HG03097 (cell line): ENCODE measurements around the gene SLC22A23.

Source experiments
- ATAC-seq: cut with Tn5 transposase; IDR thresholded peaks from one replicate; pipeline ENCODE4 v1.9.1; 2021; ENCODE audit not compliant: unreplicated experiment, low FRiP score

The SLC22A23 gene

GRCh38 chr6:3373597-3374203 is 83.2 kb downstream of the SLC22A23 start:
- no peak for ATAC-seq

- ATAC-seq = no peak
These were observed 83.8 kb downstream of the SLC22A23 start for GRCh38 chr6:3372912-3373554.

GRCh38 chr6:3372184-3372846 is 84.5 kb downstream of the SLC22A23 start:
- no peak for ATAC-seq

GRCh38 chr6:3371222-3371949 is 85.5 kb downstream of the SLC22A23 start:
- no peak for ATAC-seq

- no peak for ATAC-seq
These were observed 86.3 kb downstream of the SLC22A23 start for GRCh38 chr6:3370361-3371221.

GRCh38 chr6:3369985-3370360 is 86.9 kb downstream of the SLC22A23 start:
- no peak for ATAC-seq

- ATAC-seq = no peak
These were observed 88.2 kb downstream of the SLC22A23 start for GRCh38 chr6:3368685-3369084.

- no peak for ATAC-seq
These were observed 89.2 kb downstream of the SLC22A23 start for GRCh38 chr6:3367630-3368029.

- ATAC-seq = no peak
These were observed 90.0 kb downstream of the SLC22A23 start for GRCh38 chr6:3366596-3367413.

GRCh38 chr6:3364391-3364790 is 92.5 kb downstream of the SLC22A23 start:
- no peak for ATAC-seq

- no peak for ATAC-seq
These were observed 93.4 kb downstream of the SLC22A23 start for GRCh38 chr6:3363296-3364025.

- ATAC-seq = no peak
These were observed 95.4 kb downstream of the SLC22A23 start for GRCh38 chr6:3361312-3362037.

- no peak for ATAC-seq
These were observed 96.2 kb downstream of the SLC22A23 start for GRCh38 chr6:3360727-3361045.

GRCh38 chr6:3359973-3360726 is 96.7 kb downstream of the SLC22A23 start:
- no peak for ATAC-seq

- no peak for ATAC-seq
These were observed 97.6 kb downstream of the SLC22A23 start for GRCh38 chr6:3359101-3359752.

GRCh38 chr6:3358413-3359100 is 98.3 kb downstream of the SLC22A23 start:
- no peak for ATAC-seq

- ATAC-seq = no peak
These were observed 99.2 kb downstream of the SLC22A23 start for GRCh38 chr6:3357678-3358077.
